GM10266 (cell line): ENCODE measurements around the gene CELF2.
A peak's percentile ranks its signal among the peaks of the same experiment; 100 is the strongest.

Source experiments
- DNase-seq: peaks from one replicate; pipeline ENCODE4 v3.0.0; 2012; ENCODE audit errors: extremely low spot score
- TF ChIP-seq, protein P1 (sequence below): IDR thresholded peaks from 2 replicates; pipeline ENCODE4 v1.5.1; 2012; ENCODE audit warnings: mild to moderate bottlenecking, low read depth; ENCODE audit not compliant: control insufficient read depth, insufficient read depth; ENCODE audit errors: missing control alignments

CELF2 gene

GRCh38 chr10:11266426-11266825, 248.8 kb downstream of the CELF2 start:
- DNase-seq: no peak

DNA sequence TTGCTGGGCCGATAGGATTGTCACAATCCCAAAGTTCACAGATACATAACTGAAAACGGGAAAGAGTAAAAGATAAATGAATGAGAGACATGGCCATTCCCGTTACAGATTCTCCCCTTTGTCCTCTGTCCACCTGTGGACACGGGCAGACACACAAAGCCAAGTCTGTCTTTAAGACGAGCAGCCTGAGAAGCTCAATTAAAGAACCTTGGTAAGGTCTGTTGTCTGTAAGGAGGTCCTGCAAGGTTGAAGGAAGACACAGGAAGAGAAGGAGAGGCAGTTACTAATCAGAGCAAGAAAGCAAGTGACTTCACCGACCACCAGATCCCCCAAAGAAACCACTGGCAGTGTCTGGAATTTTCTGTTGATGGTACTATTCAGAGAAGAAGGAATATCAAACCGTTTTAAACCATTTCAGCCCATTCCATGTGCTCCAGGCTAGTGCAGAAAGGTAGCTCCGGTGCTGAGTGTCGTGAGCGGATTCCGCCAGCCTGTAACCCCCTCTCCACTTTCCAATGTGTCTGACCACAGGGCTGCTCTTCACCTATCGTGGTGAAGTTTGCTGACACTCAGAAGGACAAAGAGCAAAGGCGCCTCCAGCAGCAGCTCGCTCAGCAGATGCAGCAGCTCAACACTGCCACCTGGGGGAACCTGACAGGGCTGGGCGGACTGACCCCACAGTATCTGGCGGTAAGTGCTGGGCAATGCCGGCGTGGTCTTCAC, 252.6 kb downstream of the CELF2 start:
- TF ChIP-seq, protein P1, sequence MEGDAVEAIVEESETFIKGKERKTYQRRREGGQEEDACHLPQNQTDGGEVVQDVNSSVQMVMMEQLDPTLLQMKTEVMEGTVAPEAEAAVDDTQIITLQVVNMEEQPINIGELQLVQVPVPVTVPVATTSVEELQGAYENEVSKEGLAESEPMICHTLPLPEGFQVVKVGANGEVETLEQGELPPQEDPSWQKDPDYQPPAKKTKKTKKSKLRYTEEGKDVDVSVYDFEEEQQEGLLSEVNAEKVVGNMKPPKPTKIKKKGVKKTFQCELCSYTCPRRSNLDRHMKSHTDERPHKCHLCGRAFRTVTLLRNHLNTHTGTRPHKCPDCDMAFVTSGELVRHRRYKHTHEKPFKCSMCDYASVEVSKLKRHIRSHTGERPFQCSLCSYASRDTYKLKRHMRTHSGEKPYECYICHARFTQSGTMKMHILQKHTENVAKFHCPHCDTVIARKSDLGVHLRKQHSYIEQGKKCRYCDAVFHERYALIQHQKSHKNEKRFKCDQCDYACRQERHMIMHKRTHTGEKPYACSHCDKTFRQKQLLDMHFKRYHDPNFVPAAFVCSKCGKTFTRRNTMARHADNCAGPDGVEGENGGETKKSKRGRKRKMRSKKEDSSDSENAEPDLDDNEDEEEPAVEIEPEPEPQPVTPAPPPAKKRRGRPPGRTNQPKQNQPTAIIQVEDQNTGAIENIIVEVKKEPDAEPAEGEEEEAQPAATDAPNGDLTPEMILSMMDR: peak; percentile 80
- peak; percentile 30 for DNase-seq

More at GRCh38 chr10:11266426-11266825, 248.8 kb downstream of the CELF2 start:
- TF ChIP-seq, protein P1: no peak

DNA sequence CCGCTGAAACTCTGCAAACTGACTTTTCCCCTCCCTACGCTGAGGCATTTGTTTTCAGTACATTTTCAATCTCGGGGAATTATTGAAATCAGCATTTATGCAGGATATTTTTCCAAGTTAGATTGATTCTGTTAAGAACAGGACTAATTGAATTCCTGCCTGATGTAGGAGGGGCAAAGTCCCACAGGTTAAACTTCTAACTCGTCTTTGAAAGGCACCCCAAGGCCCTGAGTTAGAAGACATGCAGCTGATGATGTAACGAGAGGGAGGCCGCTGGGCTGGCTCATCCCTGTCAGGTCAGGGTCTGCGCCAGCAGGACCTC, 253.1 kb downstream of the CELF2 start:
- DNase-seq: no peak
- TF ChIP-seq, protein P1: no peak

GRCh38 chr10:11272915-11273389, 255.3 kb downstream of the CELF2 start:
- TF ChIP-seq, protein P1: no peak
- DNase-seq: no peak

- TF ChIP-seq, protein P1: no peak
- no peak for DNase-seq
Measured at GRCh38 chr10:11274452-11274851, 256.8 kb downstream of the CELF2 start.

DNA sequence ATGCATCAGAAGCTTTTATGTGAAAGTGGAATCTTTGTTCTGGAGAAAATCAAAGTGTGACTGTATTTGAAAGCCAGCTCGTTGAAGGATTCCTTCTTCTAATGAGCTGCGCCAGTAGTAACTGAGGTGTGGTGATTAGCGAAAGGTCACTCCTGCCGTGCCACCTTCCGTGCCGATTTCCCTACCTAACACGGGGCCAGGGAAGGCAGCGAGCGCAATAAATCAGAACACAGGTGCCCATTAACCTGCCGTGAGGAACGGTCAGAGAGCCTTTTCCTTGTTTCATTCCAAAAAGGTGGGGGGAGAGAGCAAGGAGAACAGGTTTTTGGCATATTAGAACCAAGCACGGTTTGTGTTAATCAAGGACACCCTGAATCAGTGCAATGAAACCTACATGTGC, 258.0 kb downstream of the CELF2 start:
- TF ChIP-seq, protein P1: no peak
- no peak for DNase-seq

DNA sequence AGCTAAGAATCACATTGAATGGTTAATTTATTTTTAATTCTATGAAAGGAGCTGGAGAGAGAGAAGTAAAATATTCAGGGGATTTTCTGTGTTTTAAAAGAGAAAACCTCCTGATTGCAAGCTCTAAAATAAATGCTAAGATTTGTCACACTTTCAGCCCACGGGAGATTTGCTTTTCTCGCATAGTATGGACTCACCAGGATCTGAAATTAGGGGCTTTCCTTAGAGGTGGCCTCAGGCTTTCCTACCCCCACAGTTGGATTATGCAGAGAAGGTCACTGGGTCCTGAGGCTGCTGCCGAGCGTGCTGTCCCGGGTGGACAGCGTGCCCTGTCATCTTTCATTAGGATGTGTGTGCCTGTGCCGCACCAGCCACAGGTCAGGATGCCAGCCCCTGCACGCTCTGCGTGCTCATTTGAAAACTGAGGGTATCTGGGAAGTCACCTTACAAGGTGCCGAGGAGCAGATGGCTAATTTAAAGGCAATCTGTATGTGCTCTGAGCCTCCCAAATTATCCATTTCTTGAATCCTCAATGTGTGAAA, 258.8 kb downstream of the CELF2 start:
- TF ChIP-seq, protein P1: no peak
- DNase-seq: no peak
